HG03457 (cell line): Measurements from ENCODE around the gene CD69.

Source experiments
- ATAC-seq: cut with Tn5 transposase; IDR thresholded peaks from one replicate; pipeline ENCODE4 v1.9.1; 2021; ENCODE audit warnings: moderate number of reproducible peaks; ENCODE audit not compliant: unreplicated experiment

CD69 gene

DNA sequence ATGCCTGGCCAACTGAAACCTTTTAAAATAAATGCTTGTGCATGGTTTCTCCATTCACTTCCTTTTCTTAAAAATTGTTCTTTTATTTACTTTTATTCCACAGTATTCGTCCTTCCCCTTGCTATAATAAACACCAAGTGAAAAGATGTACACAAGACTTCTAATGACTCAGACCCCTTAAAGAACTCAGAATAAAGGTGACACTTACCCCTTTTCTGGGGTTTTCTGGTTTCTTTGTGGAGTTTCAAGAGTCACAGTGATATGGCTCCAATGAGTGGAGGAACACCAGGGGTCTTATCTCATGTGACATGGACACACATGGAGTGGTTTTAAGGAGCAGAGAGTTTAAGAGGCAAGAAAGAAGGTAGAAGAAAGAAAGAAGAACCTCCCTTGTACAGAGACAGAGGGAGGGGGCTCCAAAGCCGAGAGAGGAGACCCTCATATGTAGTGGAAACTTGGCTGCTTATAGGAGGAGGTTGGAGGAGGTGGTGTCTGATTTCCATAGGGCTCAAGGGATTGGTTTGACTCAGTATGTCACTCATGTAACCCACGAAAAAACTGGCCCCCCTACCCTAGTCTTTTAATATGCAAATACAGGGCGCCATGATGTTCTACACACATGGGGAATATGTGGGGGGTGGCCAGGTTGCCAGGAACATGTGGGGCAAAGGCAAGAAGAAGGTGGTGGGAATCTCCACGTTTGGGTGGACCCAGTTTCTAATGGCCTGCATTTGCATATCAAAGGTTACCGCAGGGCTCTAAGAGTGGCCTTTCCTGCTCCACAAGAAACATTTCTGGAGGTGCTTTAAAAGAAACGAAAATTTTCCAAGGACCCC, 22.1 kb upstream of the CD69 start:
- ATAC-seq: no peak

DNA sequence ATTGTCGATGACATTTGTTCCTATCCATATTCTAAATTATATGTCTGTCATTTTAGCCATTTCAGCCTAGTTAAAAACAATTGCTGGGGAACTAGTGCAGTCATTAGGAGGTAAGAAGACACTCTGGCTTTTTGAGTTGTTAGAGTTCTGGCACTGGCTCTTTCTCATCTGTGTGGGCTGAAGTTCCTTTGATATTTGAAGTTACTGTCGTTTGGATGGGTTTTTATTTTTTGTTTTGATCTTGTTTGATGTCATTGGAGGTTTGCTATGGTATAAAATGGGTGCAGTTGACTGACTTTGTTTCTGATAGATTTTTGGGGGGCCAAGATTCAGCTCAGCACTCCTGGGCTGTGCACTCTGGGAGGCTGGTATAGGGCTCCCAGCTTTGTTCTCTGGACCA, 20.7 kb upstream of the CD69 start:
- ATAC-seq: no peak

DNA sequence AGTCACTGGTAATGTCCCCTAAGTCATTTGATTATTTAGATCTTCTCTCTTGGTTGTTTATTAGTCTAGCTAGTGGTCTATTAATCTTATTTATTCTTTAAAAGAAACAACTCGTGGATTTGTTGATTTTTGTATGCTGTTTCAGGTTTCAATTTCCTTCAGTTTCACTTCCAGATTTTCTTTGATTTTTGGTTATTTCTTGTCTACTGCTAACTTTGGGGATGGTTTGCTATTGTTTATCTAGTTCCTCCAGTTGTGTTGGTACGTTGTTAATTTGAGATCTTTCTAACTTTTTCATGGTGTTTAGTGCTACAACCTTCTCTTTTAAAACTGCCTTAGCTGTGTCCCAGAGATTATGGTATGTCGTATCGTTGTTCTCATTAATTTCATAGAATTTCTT, 18.5 kb upstream of the CD69 start:
- no peak for ATAC-seq

DNA sequence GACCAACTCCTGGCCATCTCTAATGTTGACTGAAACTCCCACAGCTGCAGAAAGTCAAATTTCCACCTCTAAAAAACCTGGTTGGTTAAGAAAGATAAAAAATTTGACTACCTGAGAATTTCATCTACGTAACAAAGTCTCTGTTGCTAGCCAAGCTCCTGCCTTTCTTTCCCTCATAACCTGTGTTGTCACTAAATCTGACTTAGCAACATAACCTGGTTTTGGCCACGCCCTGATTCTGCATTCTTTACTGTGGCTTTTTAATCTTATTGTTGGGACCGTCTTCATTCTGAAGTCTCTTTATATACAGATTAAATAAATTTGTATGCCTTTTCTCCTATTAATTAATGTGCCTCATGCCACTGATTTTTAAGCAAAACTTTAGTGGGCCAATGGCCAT, 16.1 kb upstream of the CD69 start:
- ATAC-seq: no peak

DNA sequence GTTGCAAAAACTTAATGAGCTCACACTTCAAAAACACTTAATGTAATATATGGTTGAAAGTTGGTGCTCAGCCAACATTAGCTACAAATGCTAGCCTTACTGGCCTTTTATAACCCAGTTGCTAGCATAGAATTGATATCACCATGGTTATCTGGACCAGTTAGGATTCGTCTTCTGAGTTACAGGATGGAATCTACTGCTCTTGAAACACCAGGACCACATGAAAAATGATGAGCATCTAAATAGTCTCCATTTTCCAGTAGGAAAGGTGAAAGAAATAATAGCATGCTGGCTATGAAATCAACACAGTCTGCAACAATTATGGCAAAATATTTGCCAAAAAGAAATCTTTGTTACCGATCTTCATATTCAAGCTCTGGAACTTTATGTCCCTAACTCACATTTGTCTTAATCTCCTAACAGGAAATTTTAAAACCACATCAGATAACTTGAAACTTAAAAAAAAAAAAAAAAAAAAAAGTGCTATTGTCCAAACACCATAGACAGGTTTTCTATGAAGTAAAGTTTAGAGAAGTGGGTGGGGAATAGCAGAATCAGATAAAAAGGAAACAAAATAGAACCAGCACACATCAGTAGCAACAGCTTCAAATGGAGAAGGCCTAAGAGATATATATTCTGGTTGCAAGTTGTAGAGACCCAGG, 12.6 kb upstream of the CD69 start:
- no peak for ATAC-seq

DNA sequence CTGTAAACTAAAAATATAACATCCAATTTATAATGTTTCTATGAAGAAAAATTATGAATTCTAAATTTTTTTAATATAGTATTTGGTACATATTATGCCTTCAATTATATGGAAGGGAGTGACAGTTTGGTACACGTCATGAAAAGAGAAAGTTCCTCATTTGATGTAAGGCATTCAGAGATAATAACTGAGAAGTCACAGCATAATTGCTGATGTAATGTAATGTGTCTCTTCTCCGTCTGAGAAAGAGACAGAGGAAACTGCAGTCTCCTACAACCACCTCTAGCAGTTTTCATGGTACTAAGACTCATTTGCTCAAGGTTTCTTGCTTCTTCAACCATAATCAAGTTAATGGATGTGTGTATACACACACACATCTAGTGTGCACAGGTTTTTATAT, 2.3 kb upstream of the CD69 start:
- ATAC-seq: no peak

DNA sequence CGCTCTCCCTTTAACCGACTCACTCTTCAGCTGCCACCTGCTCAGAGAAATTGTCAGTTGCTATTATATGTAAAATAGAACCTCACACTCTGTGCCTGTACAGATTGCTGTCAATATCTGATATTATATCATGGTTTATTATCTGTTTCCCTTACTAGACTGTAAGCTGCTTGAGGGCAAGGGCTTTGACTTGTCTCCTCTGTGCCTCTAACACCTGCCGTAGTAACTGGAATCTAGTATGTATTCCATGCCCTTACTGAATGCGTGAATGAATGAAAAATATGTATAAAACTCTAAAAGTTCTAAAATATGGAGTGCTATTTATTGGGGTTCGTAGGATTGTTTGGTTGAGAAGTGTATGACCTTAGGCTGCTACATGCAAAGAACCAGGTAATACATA, 1.7 kb upstream of the CD69 start:
- no peak for ATAC-seq

DNA sequence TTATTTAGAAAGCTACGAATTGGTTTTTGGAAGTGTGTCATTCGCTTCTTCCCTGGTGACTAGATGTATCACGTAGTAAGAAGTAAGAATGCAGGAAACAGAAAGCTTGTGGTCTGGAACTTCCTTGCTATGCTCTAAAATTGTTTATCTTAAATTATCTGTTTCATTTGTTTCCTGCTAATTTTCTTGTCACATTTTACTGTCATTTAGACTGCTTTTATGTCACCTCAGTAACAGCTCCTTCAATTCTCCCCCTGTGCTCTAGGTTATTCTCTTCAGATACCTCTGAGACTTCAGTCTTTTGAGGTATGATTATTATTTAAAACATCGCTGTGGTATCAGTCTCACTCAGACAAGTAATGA, 699 bp upstream of the CD69 start:
- ATAC-seq: no peak

DNA sequence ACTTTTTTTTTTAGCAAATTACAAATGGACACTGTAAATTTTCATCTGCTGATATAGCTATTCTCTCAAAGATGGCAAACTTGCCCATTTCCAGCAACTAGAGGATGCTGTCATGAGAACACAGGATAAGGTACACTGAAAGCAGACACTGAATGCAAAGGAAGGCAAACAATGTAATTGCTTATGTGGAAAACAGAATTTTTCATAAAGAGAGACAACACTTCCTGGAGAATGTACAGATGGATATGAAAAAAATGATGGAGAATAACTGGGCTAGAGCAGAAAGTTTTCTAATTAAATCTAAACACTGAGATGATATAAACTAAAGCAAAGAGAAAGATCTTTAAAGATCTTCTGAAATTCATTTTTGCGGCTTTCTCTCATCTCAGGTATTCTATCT, 581 bp downstream of the CD69 start:
- no peak for ATAC-seq

DNA sequence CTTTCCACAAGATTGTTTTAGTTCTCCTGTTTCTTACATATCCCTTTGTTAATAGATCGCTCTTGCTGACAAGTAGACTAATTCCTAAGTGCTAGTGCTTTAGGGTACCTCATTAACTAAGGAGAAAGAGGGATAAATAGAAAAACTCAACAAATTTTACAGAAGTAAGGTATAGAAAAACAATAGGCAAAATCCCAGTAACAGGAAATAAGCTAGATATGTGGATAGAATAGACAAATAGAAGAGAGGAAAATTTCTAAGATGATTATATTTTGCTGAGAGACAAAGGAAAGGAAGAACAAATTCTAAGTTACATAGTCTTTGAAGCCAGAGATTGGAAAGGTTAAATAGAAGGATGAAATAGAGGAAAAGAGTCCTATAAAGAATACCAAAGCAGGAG, 1.0 kb downstream of the CD69 start:
- no peak for ATAC-seq

DNA sequence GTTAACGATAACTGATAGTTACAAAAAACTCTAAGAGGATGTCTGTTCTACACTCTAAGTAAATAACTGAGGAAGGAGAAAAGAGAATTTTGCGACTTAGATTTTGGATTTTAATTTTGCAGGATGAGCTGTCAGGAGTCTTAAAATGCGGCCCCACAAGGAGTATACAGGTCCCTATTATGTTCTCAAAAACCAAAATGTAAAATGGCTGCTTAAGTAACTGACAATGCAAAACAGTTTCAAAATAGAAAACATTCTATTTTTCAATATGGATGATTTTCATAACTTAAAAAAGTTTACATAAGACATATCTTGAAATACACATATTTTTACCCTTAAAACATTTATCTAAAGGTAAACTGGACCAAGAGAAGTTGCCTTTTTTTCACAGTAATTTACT, 2.6 kb downstream of the CD69 start:
- ATAC-seq: no peak

DNA sequence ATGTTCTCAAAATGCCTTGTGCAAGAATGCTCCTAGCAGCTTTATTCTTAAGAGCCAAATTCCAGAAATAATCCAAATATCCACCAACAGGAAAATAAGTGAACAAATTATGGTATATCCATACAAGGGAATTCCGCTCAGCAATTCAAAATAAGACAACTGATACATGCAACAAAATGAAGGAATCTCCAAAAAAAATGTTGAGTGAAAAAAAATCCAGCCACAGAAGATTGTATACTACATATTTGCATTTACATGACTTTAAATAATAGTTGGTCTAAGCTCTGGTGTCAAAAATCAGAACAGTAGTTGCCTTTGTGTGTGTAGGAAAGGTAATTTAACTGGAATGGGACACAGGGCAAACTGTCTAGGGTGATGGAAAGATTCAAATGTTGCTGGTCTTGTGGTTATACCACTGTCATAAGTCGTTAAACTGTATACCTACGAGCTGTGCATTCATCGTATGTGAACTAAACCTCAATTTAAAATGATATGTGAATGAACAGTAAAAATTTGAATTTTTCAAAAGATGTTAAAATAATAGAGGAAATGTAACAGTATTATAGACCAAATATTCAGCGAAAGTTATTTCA, 3.2 kb downstream of the CD69 start:
- ATAC-seq: no peak

DNA sequence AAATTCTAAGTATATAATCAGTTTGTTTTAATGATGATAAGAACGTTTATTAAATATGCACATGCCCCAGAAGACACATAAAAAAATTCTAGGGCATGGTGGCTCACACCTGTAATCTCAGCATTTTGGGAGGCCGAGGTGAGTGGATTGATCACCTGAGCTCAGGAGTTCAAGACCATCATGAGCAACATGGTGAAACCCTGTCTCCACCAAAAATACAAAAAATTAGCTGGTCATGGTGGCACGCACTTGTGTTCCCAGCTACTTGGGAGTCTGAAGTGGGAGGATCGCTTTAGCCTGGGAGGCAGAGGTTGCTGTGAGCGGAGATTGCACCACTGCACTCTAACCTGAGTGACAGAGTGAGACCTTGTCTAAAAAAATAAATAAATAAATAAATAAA, 4.0 kb downstream of the CD69 start:
- ATAC-seq: no peak

DNA sequence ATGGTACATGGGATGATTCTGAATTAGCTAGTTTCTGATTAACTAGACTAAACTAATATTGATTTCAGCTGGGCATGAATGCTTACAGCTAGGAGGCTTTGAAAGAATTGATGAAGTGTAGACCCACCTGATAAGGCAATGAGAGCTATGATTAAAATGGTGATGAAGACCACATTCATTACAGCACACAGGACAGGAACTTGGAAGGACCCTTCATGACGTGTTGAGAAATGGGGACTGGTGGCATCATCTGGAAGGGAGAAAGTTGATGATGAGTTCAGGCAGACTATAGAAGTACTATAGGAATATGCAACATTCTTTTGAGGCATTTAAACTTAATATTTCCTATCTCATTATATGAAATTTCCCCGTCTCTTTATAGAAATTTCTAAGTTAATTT, 4.5 kb downstream of the CD69 start:
- ATAC-seq: no peak

DNA sequence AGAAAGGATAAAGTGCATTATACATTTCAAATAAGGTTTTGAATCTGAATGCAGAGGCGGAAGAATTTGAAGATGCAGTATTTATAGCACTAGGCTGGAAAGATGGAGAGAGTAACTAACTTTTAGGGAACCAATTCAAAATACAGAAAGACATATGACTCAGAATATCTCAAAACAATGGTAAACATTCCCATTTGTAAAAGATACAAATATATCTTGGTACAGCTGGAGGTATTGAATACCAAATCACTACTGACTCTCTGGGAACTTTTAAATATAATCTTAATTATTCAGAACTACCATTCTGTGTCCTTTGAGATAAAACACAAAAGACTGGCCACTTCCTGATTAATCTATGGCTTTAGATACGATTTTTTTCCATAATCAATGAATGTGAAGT, 5.1 kb downstream of the CD69 start:
- no peak for ATAC-seq

DNA sequence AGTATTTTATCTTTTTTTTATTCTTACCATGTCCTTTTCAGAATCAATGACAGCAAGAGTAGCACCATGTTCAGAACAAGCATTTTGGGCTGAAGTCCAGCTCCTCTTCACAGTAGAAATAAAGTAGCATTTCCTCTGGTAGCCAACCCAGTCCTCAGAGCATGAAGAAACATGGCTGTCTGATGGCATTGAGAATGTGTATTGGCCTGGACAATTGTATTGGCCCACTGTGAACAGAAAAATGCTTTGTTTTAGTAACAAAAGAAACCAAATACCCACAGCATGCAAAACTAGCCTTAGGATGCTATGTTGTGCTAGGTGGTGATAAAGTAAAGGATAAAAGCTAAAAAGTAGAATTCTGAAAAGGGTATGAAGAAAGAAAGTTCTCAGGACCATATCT, 5.7 kb downstream of the CD69 start:
- no peak for ATAC-seq

DNA sequence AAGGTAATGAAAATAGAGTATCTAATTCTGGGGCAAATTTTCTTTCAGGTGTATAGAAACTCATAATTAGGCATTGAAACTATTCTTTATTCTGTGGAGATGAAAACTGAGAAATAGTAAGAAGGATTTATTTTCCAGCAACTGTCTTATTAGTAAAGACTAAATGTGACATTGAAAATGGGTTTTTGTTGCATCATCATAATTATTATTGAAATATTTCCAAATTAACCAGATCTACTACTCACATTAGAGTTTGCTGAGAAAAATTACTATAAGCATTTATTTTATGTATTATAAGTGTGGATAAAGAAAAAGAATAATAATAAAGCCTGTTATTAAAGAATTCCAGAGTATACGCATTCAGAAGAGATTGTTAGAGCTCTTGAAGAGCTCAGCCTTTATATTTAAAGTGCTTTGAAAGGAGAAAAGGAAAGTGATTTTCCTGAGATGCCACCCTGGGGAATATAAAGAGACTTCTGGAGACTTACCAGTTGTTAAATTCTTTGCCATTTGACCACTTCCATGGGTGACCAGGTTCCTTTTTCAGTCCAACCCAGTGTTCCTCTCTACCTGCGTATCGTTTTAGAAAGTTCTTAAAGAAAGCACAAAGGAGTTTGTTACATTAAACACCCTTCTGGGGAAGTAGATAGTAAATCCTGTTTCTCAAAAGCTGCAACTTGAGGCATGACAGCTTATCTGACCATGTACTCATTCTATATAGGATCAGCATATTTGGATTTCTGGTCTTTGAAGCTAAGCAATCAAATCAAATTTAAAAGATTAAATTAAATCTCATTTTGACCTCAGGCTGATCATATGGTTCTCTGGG, 6.4 kb downstream of the CD69 start:
- no peak for ATAC-seq

DNA sequence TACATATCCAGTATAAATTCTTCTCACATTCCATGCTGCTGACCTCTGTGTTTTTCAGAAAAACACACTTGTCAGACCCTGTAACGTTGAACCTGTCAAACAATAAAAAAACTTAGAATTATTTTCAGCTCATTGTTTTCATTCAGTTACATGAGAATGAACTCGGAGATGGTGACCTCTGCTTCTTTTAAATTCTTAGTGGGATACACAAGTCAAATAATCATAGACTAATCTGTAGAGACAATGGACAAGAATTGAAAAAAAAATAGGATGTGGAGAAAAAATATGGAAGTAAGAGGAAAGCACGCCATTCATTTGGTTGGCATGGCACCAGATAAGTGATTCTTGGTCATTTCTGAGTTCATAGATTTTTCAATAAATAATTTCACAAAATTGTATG, 7.2 kb downstream of the CD69 start:
- ATAC-seq: no peak

DNA sequence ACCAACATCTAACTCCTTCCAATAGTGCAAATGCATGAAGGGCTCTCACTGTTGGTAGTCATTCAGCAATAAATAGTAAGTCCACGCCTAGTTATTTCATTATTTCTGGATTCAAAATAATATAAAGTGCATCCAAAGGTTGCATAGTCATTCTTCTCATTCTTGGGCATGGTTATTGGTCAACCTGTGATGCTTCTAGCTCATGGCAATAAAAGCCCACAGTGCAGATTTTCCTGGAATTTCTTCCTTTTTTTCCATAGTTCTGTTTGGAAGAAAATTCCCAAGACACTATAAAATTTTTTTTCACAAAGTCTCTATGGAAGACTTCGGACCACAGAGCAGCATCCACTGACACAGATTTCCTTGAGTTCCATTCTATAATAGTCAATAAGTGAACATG, 7.6 kb downstream of the CD69 start:
- no peak for ATAC-seq

DNA sequence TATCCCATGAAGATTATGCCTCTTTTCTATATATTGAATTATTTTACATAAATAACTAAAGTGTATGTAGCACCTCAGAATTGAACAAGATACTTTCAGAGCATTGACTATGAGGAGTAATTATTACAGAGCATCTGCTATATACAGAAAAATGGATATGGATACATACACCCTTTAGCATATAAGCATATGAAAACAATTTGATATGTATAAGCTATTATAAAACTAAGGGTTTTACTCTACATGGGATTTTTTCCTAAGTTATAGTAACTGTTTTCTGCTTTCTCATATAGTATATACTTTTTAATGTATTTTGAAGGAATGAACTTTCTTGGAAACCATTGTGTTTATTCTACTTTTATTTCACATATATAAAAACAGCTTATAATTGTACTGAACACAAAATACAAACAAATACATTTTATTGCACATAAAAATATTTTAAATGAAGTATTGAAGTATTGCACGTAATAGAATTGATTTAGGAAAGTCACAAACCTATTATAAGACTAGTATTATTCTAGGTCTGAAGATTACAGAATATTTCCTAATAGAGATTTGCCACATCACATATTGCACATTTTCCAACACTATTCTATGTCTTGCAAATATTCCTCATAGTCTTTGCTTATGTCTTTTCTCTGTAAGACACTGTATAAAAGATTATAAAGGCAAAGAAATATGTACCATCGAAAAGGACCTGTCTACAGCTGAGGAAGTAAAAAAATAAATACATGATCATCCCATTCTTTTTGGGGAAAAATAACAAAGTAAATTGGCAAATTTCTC, 8.4 kb downstream of the CD69 start:
- no peak for ATAC-seq
